ENCODE results near the gene SERPINI1. TPM values are rescaled to one million over a fixed set of nuclear protein-coding genes. Genes with fewer than 3 reads are reported as not detected.

SERPINI1 gene
- total RNA-seq, 1 experiment from 2014 or later = 6.0 TPM

DNA sequence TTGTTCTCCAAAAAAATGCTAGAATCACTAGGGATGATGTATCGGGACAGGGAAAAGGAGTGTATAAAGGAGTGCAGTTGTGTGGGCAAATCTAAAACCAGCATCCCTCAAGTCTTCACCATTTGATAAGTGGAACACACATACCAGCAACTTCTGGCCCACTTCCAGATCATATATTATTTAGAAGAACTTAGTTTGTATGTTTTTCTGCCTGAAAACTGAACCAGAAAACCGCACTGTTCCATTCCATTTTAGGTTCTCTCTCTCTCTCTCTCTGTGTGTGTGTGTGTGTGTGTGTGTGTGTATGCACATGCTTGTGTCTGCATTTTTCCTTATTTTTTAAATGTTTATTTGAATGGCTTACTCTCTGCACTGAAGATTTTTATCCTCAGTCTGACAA, 93.5 kb downstream of the SERPINI1 start:
- H3K79me1 ChIP-seq (ENCODE audit: insufficient read depth, low read depth, low read length, poor library complexity, severe bottlenecking) = no peaks in the 10 kb centered on the region
- H3T11ph ChIP-seq (ENCODE audit: low read length) = no peak overlapping the region
- no peak overlapping the region for H3K9ac ChIP-seq (ENCODE audit: extremely low read depth, insufficient read length, low read length)
- no peak overlapping the region for H2BK12ac ChIP-seq (ENCODE audit: insufficient read length, low read depth, low read length)
- no peak overlapping the region for H2BK20ac ChIP-seq (ENCODE audit: low read depth, low read length, poor library complexity, severe bottlenecking)
- H3K4me1 ChIP-seq (ENCODE audit: insufficient read depth, low read length) = no peaks in the 10 kb centered on the region
- H3K4ac ChIP-seq (ENCODE audit: low read depth, low read length) = no peak overlapping the region
- H4K8ac ChIP-seq (replicated peaks; ENCODE audit: insufficient read length, low read depth, low read length) = no peak overlapping the region
- DNase-seq = no peak
- Mint-ChIP-seq H3K36me3 (ENCODE audit: insufficient read depth in 1 of 3, low read depth in 3 of 3) (no peaks in the 10 kb centered on the region), H3K27me3 (ENCODE audit: low read depth) (no peaks in the 10 kb centered on the region), H3K4me1 (no peaks in the 10 kb centered on the region), H3K27ac (no peak overlapping the region), H3K4me3 (no peak overlapping the region), H3K9me3 (no peaks in the 10 kb centered on the region)
- H3K23ac ChIP-seq (ENCODE audit: insufficient read length, low read depth, low read length) = no peak overlapping the region
- no peak overlapping the region for H3K56ac ChIP-seq (ENCODE audit: insufficient read length, low read depth, low read length)
- H3K9me3 ChIP-seq (ENCODE audit: control insufficient read depth, low read depth, low read length) = no peaks in the 10 kb centered on the region
- no peak overlapping the region for H4K5ac ChIP-seq (ENCODE audit: insufficient read length, low read depth, low read length)
- H3K23me2 ChIP-seq (ENCODE audit: insufficient read length, low read depth, low read length, poor library complexity, severe bottlenecking) = no peaks in the 10 kb centered on the region
- H3K18ac ChIP-seq (ENCODE audit: insufficient read length, low read depth, low read length) = no peak overlapping the region
- TF ChIP-seq, protein P1, sequence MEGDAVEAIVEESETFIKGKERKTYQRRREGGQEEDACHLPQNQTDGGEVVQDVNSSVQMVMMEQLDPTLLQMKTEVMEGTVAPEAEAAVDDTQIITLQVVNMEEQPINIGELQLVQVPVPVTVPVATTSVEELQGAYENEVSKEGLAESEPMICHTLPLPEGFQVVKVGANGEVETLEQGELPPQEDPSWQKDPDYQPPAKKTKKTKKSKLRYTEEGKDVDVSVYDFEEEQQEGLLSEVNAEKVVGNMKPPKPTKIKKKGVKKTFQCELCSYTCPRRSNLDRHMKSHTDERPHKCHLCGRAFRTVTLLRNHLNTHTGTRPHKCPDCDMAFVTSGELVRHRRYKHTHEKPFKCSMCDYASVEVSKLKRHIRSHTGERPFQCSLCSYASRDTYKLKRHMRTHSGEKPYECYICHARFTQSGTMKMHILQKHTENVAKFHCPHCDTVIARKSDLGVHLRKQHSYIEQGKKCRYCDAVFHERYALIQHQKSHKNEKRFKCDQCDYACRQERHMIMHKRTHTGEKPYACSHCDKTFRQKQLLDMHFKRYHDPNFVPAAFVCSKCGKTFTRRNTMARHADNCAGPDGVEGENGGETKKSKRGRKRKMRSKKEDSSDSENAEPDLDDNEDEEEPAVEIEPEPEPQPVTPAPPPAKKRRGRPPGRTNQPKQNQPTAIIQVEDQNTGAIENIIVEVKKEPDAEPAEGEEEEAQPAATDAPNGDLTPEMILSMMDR (conservative IDR thresholded peaks at IDR 0.05) = no peak
- H2AFZ ChIP-seq (ENCODE audit: low read length) = no peak overlapping the region
- no peak overlapping the region for H2BK15ac ChIP-seq (ENCODE audit: low read depth, low read length)
- WGBS (ENCODE audit: extremely low coverage, insufficient read length, low lambda C conversion rate) = no CpG with 5 or more reads among the region's 2 CpGs
- no peak overlapping the region for H2BK120ac ChIP-seq (ENCODE audit: low read depth, low read length, poor library complexity, severe bottlenecking)
- no peak overlapping the region for H3K14ac ChIP-seq (ENCODE audit: insufficient read depth, low read length)
- no peaks in the 10 kb centered on the region for H3K79me2 ChIP-seq (ENCODE audit: insufficient read depth, low read length)
- H2BK5ac ChIP-seq (ENCODE audit: insufficient read length, low read length) = no peak overlapping the region
- H4K20me1 ChIP-seq (ENCODE audit: control insufficient read depth, insufficient read depth, insufficient read length) = no peaks in the 10 kb centered on the region
- H3K4me2 ChIP-seq (ENCODE audit: insufficient read depth, insufficient read length, low read length) = no peak overlapping the region
- H3K27me3 ChIP-seq (ENCODE audit: insufficient read depth, low read length) = no peaks in the 10 kb centered on the region
- no peak overlapping the region for H2AK5ac ChIP-seq (ENCODE audit: insufficient read length, low read length)
- no peak overlapping the region for H3K27ac ChIP-seq (ENCODE audit: insufficient read length, low read depth, low read length)
- no peak overlapping the region for H4K91ac ChIP-seq (ENCODE audit: insufficient read length, low read depth, low read length)

Measured in H9 (cell line).